Esophagus squamous epithelium (tissue), 5 donors: ENCODE results near the gene ZIC2. TPM values are rescaled to one million over a fixed set of nuclear protein-coding genes. Genes with fewer than 3 reads are reported as not detected.

Experiments used
- DNase-seq: peaks from one replicate; lab custom pipeline; 2025; lab: John Stamatoyannopoulos, UW
- H3K27ac ChIP-seq, 4 donors: fragments of 200-600 bp; sonication (generic); one replicate each; pipeline ENCODE4 v1.5.1; 2016 to 2019; ENCODE audit warnings: mild to moderate bottlenecking in 1 of 4
- H3K27me3 ChIP-seq, 4 donors: fragments of 200-600 bp; sonication (generic); 1 replicate in 3 of 4; 2 replicates in 1 of 4; pipeline versions ENCODE4 v1.5.1 to v1.6.0; 2017 to 2021; ENCODE audit warnings: antibody characterized with exemption in 1 of 4
- H3K36me3 ChIP-seq, 3 donors: fragments of 200-600 bp; sonication (generic); one replicate each; pipeline ENCODE4 v1.5.1; 2016 to 2019
- H3K4me1 ChIP-seq, 3 donors: fragments of 200-600 bp; sonication (generic); one replicate each; pipeline ENCODE4 v1.5.1; 2017 to 2019
- H3K4me3 ChIP-seq, 4 donors: fragments of 200-600 bp; sonication (generic); 1 replicate in 3 of 4; 2 replicates in 1 of 4; pipeline ENCODE4 v1.5.1; 2016 to 2019; ENCODE audit warnings: mild to moderate bottlenecking in 2 of 4, moderate library complexity in 1 of 4
- H3K9me3 ChIP-seq, 3 donors: fragments of 200-600 bp; sonication (generic); one replicate each; pipeline ENCODE4 v1.5.1; 2016 to 2019
- POLR2A ChIP-seq, 4 donors: fragments of 450-650 bp; IDR thresholded peaks; one replicate each; pipeline ENCODE4 v1.6.1; 2017; ENCODE audit warnings: antibody characterized with exemption in 4 of 4, mild to moderate bottlenecking in 4 of 4, moderate library complexity in 3 of 4
- WGBS, 2 donors: methylation state at CpG; one replicate each; pipeline ENCODE4 v1.1.5; 2018; 5-methylcytosine and 5-hydroxymethylcytosine counted together
- intact Hi-C: fragments of 100-400 bp; cut with DNase I; formaldehyde crosslinking; loops from one replicate; pipeline ENCODE4 v1.15.0; 2022
- total RNA-seq, 4 donors: library from RNA; depleted of rRNA; stranded (reverse); fragments of >200 nt; gene quantifications; one replicate each; pipeline ENCODE4 v1.1.0, GENCODE V29; 2016
- TF ChIP-seq, protein P1 (sequence below), 6 experiments: fragments of 450-650 bp in 4 of 6; fragments of 200-600 bp in 2 of 6; sonication (generic) in 2 of 6; IDR thresholded peaks; one replicate each; pipeline ENCODE4 v1.5.1; 2016 to 2019; ENCODE audit warnings: antibody characterized with exemption in 6 of 6, mild to moderate bottlenecking in 4 of 6, moderate library complexity in 4 of 6
- donor health status: DM: yes; HTN: yes; CAD: no.

ZIC2 gene
- total RNA-seq, 4 donors from 2014 or later = under 0.01 TPM; not detected in 3

DNA sequence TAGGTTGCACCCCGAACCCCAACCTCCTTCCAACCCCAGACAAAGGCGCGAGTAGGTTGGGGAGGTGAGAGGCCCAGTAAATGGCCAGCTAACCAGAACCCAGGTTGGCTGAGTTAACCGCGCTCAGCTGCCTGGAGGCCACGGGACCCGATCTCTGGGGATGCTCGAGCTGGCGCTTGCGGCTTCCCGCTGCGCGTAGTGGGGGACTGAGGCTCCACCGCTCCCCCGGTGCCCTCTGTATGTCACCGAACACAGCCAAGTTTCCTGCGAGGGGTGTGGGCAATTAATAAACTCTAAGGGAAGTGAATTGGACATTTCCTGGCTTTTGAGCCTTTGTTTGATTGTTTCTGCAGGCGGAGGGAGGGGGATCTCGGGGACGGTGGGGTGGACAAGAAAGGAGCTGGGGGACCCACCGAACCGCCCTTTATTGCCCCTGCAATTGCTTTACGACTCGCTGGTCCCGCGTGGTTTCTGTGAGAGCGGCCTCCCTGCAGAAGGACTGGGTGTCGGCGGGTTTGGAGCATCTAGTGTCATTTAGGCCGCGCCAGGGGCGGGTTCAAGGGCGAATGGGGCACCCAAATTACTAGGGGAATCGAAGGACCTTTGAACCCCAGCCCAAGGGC lies 6.5 kb upstream of the ZIC2 start:
- peaks cover 16 to 45% (median 25%) of the 10 kb centered on the region in 3 donors for H3K4me1 ChIP-seq
- TF ChIP-seq, protein P1, sequence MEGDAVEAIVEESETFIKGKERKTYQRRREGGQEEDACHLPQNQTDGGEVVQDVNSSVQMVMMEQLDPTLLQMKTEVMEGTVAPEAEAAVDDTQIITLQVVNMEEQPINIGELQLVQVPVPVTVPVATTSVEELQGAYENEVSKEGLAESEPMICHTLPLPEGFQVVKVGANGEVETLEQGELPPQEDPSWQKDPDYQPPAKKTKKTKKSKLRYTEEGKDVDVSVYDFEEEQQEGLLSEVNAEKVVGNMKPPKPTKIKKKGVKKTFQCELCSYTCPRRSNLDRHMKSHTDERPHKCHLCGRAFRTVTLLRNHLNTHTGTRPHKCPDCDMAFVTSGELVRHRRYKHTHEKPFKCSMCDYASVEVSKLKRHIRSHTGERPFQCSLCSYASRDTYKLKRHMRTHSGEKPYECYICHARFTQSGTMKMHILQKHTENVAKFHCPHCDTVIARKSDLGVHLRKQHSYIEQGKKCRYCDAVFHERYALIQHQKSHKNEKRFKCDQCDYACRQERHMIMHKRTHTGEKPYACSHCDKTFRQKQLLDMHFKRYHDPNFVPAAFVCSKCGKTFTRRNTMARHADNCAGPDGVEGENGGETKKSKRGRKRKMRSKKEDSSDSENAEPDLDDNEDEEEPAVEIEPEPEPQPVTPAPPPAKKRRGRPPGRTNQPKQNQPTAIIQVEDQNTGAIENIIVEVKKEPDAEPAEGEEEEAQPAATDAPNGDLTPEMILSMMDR (IDR thresholded peaks at IDR 0.05) = no peak
- TF ChIP-seq POLR2A (IDR thresholded peaks at IDR 0.05) = no peak
- no peak overlapping the region for H3K4me3 ChIP-seq
- H3K27ac ChIP-seq = no peak overlapping the region
- H3K9me3 ChIP-seq = peaks cover 0 to 14% (median 9%) of the 10 kb centered on the region in 3 donors
- H3K36me3 ChIP-seq = no peaks in the 10 kb centered on the region
- intact Hi-C loops = no loop called here
- 16 to 41% methylated on average over 10 to 12 of the region's 34 CpGs for WGBS, 2 donors
- no peak for DNase-seq
- peaks cover 52 to 100% (median 86%) of the 10 kb centered on the region in 4 donors for H3K27me3 ChIP-seq

DNA sequence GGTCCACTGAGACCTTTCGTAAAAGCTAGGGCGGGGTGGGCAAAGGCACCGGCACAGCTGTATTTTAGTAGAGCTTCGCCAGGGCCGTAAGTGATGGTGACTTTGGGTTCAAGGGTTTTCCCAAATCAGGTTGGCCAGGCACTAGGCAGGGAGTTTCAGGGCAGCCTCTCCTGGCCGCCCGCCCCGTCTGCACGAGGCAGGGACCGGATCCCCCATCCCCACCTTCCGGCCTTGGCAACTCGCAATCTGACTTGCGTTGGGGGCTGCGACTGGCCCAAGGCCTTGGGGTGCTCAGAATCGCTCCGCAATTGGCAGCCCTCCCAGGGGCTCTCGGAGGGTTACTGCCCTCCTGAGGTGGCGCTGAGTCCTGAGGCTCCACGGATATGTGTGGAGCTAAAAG lies 6.0 kb upstream of the ZIC2 start:
- no peak for DNase-seq
- peaks cover 0 to 14% (median 9%) of the 10 kb centered on the region in 3 donors for H3K9me3 ChIP-seq
- H3K36me3 ChIP-seq = no peaks in the 10 kb centered on the region
- peaks cover 54 to 100% (median 87%) of the 10 kb centered on the region in 4 donors for H3K27me3 ChIP-seq
- intact Hi-C loops = no loop called here
- TF ChIP-seq, protein P1 (IDR thresholded peaks at IDR 0.05) = no peak
- TF ChIP-seq POLR2A (IDR thresholded peaks at IDR 0.05) = no peak
- WGBS, 2 donors = 17 to 46% methylated on average over 3 to 4 of the region's 19 CpGs
- H3K4me1 ChIP-seq = peaks cover 17 to 47% (median 25%) of the 10 kb centered on the region in 3 donors
- H3K4me3 ChIP-seq = no peak overlapping the region
- no peak overlapping the region for H3K27ac ChIP-seq

DNA sequence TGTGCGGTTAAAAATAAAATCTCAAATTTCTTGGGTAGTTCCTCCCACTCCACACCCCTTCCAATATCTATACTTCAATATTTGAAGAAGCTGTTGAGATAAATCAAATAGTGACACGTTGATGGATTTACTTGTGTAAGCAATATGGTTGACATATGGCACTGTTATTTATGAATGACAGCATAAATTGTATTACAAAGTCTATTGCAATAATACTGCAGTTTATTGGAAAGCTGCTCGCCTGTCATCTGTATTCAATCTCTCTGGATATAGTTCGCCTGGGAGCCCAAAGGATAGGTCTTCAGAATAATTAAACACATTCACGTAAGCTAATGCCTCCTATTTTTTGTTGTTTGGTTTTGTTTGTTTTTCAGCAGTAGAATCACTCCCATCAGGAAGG lies 5.0 kb upstream of the ZIC2 start:
- Histone ChIP-seq H3K4me3 (no peak overlapping the region), H3K27me3 (peaks cover 54 to 100% (median 86%) of the 10 kb centered on the region in 4 donors), H3K27ac (no peak overlapping the region), H3K36me3 (no peaks in the 10 kb centered on the region), H3K4me1 (peaks cover 14 to 47% (median 26%) of the 10 kb centered on the region in 3 donors), H3K9me3 (peaks cover 0 to 14% (median 9%) of the 10 kb centered on the region in 3 donors)
- intact Hi-C loops = no loop called here
- DNase-seq = no peak
- TF ChIP-seq, protein P1 (IDR thresholded peaks at IDR 0.05) = no peak
- TF ChIP-seq POLR2A (IDR thresholded peaks at IDR 0.05) = no peak
- WGBS, 2 donors = 60 to 69% methylated on average over 5 of the region's 5 CpGs

DNA sequence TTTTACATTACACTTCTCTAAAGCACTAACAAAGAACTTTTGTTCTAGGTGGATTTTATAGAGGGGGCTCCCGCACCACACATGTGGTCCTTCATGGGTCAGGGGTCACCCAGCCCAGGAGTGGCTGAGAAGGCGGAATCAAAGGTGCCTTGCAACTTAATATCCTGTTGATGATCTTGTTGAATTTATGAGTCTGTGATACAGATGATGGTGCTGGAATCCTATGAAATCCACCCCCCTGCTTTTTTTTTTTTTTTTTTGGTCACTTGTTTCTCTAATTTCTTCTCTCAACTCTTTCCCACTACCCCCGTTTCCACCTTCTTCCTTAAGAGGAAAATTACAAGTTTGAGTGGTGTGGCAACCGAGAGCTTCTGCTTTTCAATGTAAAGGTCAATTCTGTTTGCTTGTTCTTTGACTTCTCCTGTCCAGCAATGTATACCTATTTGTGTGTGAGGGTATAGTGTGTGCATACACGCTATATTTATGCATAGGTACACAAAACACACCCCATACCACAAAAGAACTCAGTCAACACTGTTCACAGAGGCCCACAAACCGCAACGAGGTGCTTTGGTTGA lies 4.2 kb upstream of the ZIC2 start:
- TF ChIP-seq POLR2A (IDR thresholded peaks at IDR 0.05) = no peak
- 24 to 56% methylated on average over 7 of the region's 7 CpGs for WGBS, 2 donors
- intact Hi-C loops = no loop called here
- no peaks in the 10 kb centered on the region for H3K36me3 ChIP-seq
- H3K4me1 ChIP-seq = peaks cover 11 to 47% (median 31%) of the 10 kb centered on the region in 3 donors
- no peak for DNase-seq
- H3K27me3 ChIP-seq = peaks cover 53 to 100% (median 78%) of the 10 kb centered on the region in 4 donors
- H3K9me3 ChIP-seq = peaks cover 0 to 9% (median 7%) of the 10 kb centered on the region in 3 donors
- no peak overlapping the region for H3K27ac ChIP-seq
- H3K4me3 ChIP-seq = no peak overlapping the region

DNA sequence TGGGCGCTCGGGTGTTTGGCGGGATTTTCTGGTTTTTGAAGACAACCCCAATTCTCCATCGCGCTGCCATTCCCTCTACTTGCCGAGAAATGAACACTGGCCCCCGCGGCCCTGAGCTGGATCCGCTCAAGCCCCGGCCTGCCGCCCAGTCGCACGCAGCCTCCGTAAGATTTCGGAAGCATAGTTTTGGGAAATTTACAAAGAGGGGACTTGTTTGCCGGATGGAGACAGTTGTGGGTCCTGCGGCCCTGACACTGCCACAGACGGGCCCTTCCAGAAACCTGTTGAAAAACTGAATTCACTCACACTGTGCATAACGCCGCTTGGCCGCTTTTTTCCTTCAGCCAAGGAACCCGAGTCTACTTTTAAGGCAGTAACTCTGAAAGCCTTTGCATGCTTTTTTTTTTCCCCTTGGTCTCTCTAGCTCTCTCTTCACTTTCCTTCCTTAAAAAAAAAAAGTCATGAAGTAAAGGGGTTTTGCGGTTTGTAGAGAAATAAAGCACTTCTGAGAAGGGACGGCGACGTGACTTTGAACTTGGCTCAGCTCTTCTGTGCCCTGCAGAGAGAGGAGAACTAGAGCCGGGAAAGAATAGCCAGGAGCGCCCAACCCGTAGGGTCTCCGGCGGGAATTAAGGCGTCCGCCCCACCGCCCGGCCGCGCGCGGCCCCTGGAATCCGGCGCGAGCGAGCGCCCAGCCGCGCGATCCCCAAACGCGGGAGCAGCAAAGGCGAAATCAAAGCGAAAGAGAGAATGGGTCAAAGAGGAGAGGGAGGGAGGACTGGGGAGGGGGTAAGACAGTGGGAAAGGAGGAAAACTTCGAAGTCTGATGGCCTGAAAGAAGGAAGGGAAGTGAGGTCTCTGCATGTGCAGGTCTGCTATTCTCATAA lies 3.4 kb upstream of the ZIC2 start:
- no peak overlapping the region for H3K4me3 ChIP-seq
- TF ChIP-seq POLR2A (IDR thresholded peaks at IDR 0.05) = no peak
- TF ChIP-seq, protein P1 (IDR thresholded peaks at IDR 0.05) = no peak
- DNase-seq = no peak
- WGBS, 2 donors = 28 to 31% methylated on average over 43 to 50 of the region's 52 CpGs
- H3K27me3 ChIP-seq = peaks cover 55 to 100% (median 78%) of the 10 kb centered on the region in 4 donors
- intact Hi-C loops = no loop called here
- peaks cover 0 to 9% (median 0%) of the 10 kb centered on the region in 3 donors for H3K9me3 ChIP-seq
- H3K4me1 ChIP-seq = peaks cover 16 to 54% (median 34%) of the 10 kb centered on the region in 3 donors
- no peak overlapping the region for H3K27ac ChIP-seq
- H3K36me3 ChIP-seq = no peaks in the 10 kb centered on the region
